Testis (tissue), 2 donors: Measurements from ENCODE around the gene TMEM38B.
"Not testable (repeated sequence)": the region's sequence is repeated elsewhere in the genome, so short reads cannot be mapped to it uniquely, and the experiment has no call there.

Experiments
- POLR2A ChIP-seq: fragments of 450-650 bp; IDR thresholded peaks from one replicate; pipeline ENCODE4 v1.6.1; 2017; ENCODE audit warnings: antibody characterized with exemption, mild to moderate bottlenecking, moderate library complexity
- TF ChIP-seq, protein P1 (sequence below), 3 experiments: fragments of 450-650 bp in 2 of 3; fragments of 200-600 bp in 1 of 3; sonication (generic) in 1 of 3; IDR thresholded peaks; one replicate each; pipeline ENCODE4 v1.5.1; 2016 to 2019; ENCODE audit warnings: antibody characterized with exemption in 3 of 3, mild to moderate bottlenecking in 2 of 3, moderate library complexity in 1 of 3

DNA sequence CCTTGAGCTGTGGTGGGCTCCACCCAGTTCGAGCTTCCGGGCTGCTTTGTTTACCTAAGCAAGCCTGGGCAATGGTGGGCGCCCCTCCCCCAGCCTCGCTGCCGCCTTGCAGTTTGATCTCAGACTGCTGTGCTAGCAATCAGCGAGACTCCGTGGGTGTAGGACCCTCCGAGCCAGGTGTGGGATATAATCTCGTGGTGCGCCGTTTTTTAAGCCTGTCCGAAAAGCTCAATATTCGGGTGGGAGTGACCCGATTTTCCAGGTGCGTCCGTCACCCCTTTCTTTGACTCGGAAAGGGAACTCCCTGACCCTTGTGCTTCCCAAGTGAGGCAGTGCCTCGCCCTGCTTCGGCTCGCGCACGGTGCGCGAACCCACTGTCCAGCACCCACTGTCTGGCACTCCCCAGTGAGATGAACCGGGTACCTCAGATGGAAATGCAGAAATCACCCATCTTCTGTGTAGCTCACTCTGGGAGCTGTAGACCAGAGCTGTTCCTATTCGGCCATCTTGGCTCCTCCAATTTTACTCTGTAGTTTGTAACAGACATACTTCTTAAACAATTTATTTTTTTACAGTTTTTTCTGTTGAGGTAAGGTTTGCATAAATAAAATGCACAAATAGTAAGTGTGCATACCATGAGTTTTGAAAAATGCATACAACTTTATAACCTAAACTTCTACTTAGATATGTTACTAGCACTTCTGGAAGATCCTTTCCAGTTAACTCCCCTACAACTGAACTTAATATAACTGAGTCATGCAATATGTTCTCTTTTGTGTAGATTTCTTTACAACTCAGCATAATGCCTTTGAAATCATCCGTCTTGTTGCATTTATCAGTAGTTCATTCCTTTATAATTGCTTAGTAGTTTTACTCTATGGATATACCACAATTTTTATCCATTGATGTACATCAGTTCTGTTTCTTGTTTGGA is 88.5 kb downstream of the TMEM38B start:
- TF ChIP-seq POLR2A = not testable (repeated sequence)
- TF ChIP-seq, protein P1, sequence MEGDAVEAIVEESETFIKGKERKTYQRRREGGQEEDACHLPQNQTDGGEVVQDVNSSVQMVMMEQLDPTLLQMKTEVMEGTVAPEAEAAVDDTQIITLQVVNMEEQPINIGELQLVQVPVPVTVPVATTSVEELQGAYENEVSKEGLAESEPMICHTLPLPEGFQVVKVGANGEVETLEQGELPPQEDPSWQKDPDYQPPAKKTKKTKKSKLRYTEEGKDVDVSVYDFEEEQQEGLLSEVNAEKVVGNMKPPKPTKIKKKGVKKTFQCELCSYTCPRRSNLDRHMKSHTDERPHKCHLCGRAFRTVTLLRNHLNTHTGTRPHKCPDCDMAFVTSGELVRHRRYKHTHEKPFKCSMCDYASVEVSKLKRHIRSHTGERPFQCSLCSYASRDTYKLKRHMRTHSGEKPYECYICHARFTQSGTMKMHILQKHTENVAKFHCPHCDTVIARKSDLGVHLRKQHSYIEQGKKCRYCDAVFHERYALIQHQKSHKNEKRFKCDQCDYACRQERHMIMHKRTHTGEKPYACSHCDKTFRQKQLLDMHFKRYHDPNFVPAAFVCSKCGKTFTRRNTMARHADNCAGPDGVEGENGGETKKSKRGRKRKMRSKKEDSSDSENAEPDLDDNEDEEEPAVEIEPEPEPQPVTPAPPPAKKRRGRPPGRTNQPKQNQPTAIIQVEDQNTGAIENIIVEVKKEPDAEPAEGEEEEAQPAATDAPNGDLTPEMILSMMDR (IDR thresholded peaks at IDR 0.05) = not testable (repeated sequence)
